ENCODE data around the gene CD180. TPM values are rescaled to one million over a fixed set of nuclear protein-coding genes. Genes with fewer than 3 reads are reported as not detected.

Gene CD180
- total RNA-seq, 1 donor from 2014 or later = not detected

- Mint-ChIP-seq H3K4me1 (ENCODE audit: low read depth, unreplicated experiment) (peaks cover 4% of the 10 kb centered on the region), H3K36me3 (ENCODE audit: unreplicated experiment) (peaks cover 8% of the 10 kb centered on the region), H3K9me3 (ENCODE audit: unreplicated experiment) (peaks cover 2% of the 10 kb centered on the region), H3K27ac (ENCODE audit: unreplicated experiment) (no peak overlapping the region), H3K4me3 (ENCODE audit: unreplicated experiment) (no peak overlapping the region), H3K27me3 (ENCODE audit: unreplicated experiment) (peaks cover 1% of the 10 kb centered on the region)
- no peak for TF ChIP-seq CTCF (IDR thresholded peaks at IDR 0.05; ENCODE audit: partially characterized antibody, unreplicated experiment)
- DNase-seq = no peak
Measured at GRCh38 chr5:67190410-67190809, 6.2 kb downstream of the CD180 start.

GRCh38 chr5:67189931-67190330 lies 6.7 kb downstream of the CD180 start:
- no peak for DNase-seq
- H3K27me3 Mint-ChIP-seq (ENCODE audit: unreplicated experiment) = peaks cover 1% of the 10 kb centered on the region
- H3K4me3 Mint-ChIP-seq (ENCODE audit: unreplicated experiment) = no peak overlapping the region
- H3K4me1 Mint-ChIP-seq (ENCODE audit: low read depth, unreplicated experiment) = peaks cover 4% of the 10 kb centered on the region
- no peak for TF ChIP-seq CTCF (IDR thresholded peaks at IDR 0.05; ENCODE audit: partially characterized antibody, unreplicated experiment)
- no peak overlapping the region for H3K27ac Mint-ChIP-seq (ENCODE audit: unreplicated experiment)
- H3K36me3 Mint-ChIP-seq (ENCODE audit: unreplicated experiment) = peaks cover 8% of the 10 kb centered on the region
- H3K9me3 Mint-ChIP-seq (ENCODE audit: unreplicated experiment) = peaks cover 2% of the 10 kb centered on the region

GRCh38 chr5:67189079-67189354 lies 7.6 kb downstream of the CD180 start:
- Mint-ChIP-seq H3K4me1 (ENCODE audit: low read depth, unreplicated experiment) (peaks cover 4% of the 10 kb centered on the region), H3K36me3 (ENCODE audit: unreplicated experiment) (peaks cover 8% of the 10 kb centered on the region), H3K27ac (ENCODE audit: unreplicated experiment) (no peak overlapping the region), H3K4me3 (ENCODE audit: unreplicated experiment) (no peak overlapping the region), H3K9me3 (ENCODE audit: unreplicated experiment) (peaks cover 2% of the 10 kb centered on the region), H3K27me3 (ENCODE audit: unreplicated experiment) (peaks cover 1% of the 10 kb centered on the region)
- no peak for DNase-seq
- no peak for TF ChIP-seq CTCF (IDR thresholded peaks at IDR 0.05; ENCODE audit: partially characterized antibody, unreplicated experiment)

- TF ChIP-seq CTCF (IDR thresholded peaks at IDR 0.05; ENCODE audit: partially characterized antibody, unreplicated experiment) = no peak
- Mint-ChIP-seq H3K27me3 (ENCODE audit: unreplicated experiment) (peaks cover 1% of the 10 kb centered on the region), H3K36me3 (ENCODE audit: unreplicated experiment) (peaks cover 8% of the 10 kb centered on the region), H3K4me3 (ENCODE audit: unreplicated experiment) (no peak overlapping the region), H3K4me1 (ENCODE audit: low read depth, unreplicated experiment) (peaks cover 4% of the 10 kb centered on the region), H3K27ac (ENCODE audit: unreplicated experiment) (no peak overlapping the region), H3K9me3 (ENCODE audit: unreplicated experiment) (peaks cover 2% of the 10 kb centered on the region)
- DNase-seq = no peak
Measured at GRCh38 chr5:67188274-67189078, 8.1 kb downstream of the CD180 start.

- Mint-ChIP-seq H3K36me3 (ENCODE audit: unreplicated experiment) (peaks cover 7% of the 10 kb centered on the region), H3K4me3 (ENCODE audit: unreplicated experiment) (no peak overlapping the region), H3K4me1 (ENCODE audit: low read depth, unreplicated experiment) (peaks cover 4% of the 10 kb centered on the region), H3K27ac (ENCODE audit: unreplicated experiment) (no peak overlapping the region), H3K9me3 (ENCODE audit: unreplicated experiment) (no peaks in the 10 kb centered on the region), H3K27me3 (ENCODE audit: unreplicated experiment) (no peaks in the 10 kb centered on the region)
- no peak for DNase-seq
- no peak for TF ChIP-seq CTCF (IDR thresholded peaks at IDR 0.05; ENCODE audit: partially characterized antibody, unreplicated experiment)
Measured at GRCh38 chr5:67187006-67187715, 9.4 kb downstream of the CD180 start.
